Endothelial cell of umbilical vein (primary cell): ENCODE results near the gene PRSS33. TPM values are rescaled to one million over a fixed set of nuclear protein-coding genes. Genes with fewer than 3 reads are reported as not detected.

Experiments
- BruUV-seq: library from RNA; stranded (reverse); fragments of 400-500 nt; replicated peaks from 2 replicates; lab custom pipeline; 2021; lab: Mats Ljungman, UMichigan
- CTCF ChIA-PET: fragments of 300-600, 350-600 bp; sonication (Branson Sonifier 250); formaldehyde crosslinking; loops from one replicate; lab custom pipeline; 2021; ENCODE audit warnings: antibody characterized with exemption, inconsistent platforms; lab: Charles Lee
- POLR2A ChIA-PET: fragments of 300-600, 350-600 bp; sonication (Branson Sonifier 250); formaldehyde crosslinking; loops from one replicate; lab custom pipeline; 2021; ENCODE audit warnings: antibody characterized with exemption, inconsistent platforms; lab: Charles Lee
- DNase-seq: peaks from one replicate; pipeline ENCODE4 v3.0.0-alpha.2; 2011; ENCODE audit warnings: low read depth, low spot score
- FAIRE-seq: peaks from 2 replicates; lab custom pipeline; 2011; peaks lifted over from hg19 to GRCh38; lab: Jason Lieb, UNC
- H2AFZ ChIP-seq: 2 replicates; pipeline ENCODE4 v1.6.0; 2012; ENCODE audit warnings: low read depth, low read length, control low read depth, inconsistent platforms
- H3K27ac ChIP-seq: 2 replicates; pipeline ENCODE4 v1.5.1; 2011; ENCODE audit warnings: low read depth, mild to moderate bottlenecking, control low read depth, low read length, moderate library complexity; ENCODE audit not compliant: insufficient read depth
- H3K27me3 ChIP-seq, 2 experiments: 2 replicates each; pipeline versions ENCODE4 v1.6.0 to v1.6.1; 2011; ENCODE audit warnings: low read length in 2 of 2, mixed read lengths in 1 of 2; ENCODE audit not compliant: control insufficient read depth in 2 of 2, insufficient read depth in 2 of 2
- H3K36me3 ChIP-seq, 2 experiments: 2 replicates in 1 of 2; 3 replicates in 1 of 2; pipeline ENCODE4 v1.5.1; 2011; ENCODE audit warnings: low read length in 2 of 2, mild to moderate bottlenecking in 1 of 2, moderate library complexity in 1 of 2; ENCODE audit not compliant: control insufficient read depth in 2 of 2, insufficient read depth in 2 of 2; ENCODE audit errors: extremely low read depth in 1 of 2
- H3K4me1 ChIP-seq: 3 replicates; pipeline ENCODE4 v1.5.1; 2011; ENCODE audit warnings: mild to moderate bottlenecking, low read length; ENCODE audit not compliant: control insufficient read depth, insufficient read depth; ENCODE audit errors: extremely low read depth
- H3K4me2 ChIP-seq: 2 replicates; pipeline ENCODE4 v1.6.1; 2011; ENCODE audit warnings: low read length, control low read depth, mixed read lengths; ENCODE audit not compliant: insufficient read depth
- H3K4me3 ChIP-seq, 3 experiments: fragments of 200-600 bp in 1 of 3; sonication (generic), shearing (Covaris generic) in 1 of 3; replicated peaks in 1 of 3; 2 replicates each; pipeline ENCODE4 v1.5.1; 2011 to 2016; ENCODE audit warnings: control low read depth in 3 of 3, low read length in 3 of 3, mild to moderate bottlenecking in 2 of 3, inconsistent platforms in 1 of 3, low read depth in 1 of 3, moderate library complexity in 1 of 3; ENCODE audit not compliant: insufficient read depth in 1 of 3
- H3K79me2 ChIP-seq: 2 replicates; pipeline ENCODE4 v1.6.0; 2012; ENCODE audit warnings: low read length, inconsistent platforms; ENCODE audit not compliant: control insufficient read depth, insufficient read depth
- H3K9ac ChIP-seq: replicated peaks from 2 replicates; pipeline ENCODE3; 2011; ENCODE audit warnings: low read length, control low read depth; ENCODE audit not compliant: insufficient read depth; ENCODE audit errors: extremely low read depth
- H3K9me1 ChIP-seq: replicated peaks from 3 replicates; pipeline ENCODE4 v1.6.0; 2011; ENCODE audit warnings: mild to moderate bottlenecking, low read length; ENCODE audit not compliant: control insufficient read depth, insufficient read depth; ENCODE audit errors: extremely low read depth
- H3K9me3 ChIP-seq: replicated peaks from 2 replicates; pipeline ENCODE4 v1.5.1; 2012; ENCODE audit warnings: low read length, inconsistent platforms; ENCODE audit not compliant: control insufficient read depth, insufficient read depth
- H4K20me1 ChIP-seq: replicated peaks from 2 replicates; pipeline ENCODE3; 2011; ENCODE audit warnings: mild to moderate bottlenecking, low read length; ENCODE audit not compliant: control insufficient read depth, insufficient read depth; ENCODE audit errors: extremely low read depth
- CTCF ChIP-seq, 2 donors: IDR thresholded peaks; 1 replicate in 1 of 2; 2 replicates in 1 of 2; pipeline ENCODE4 v1.5.1; 2011; ENCODE audit warnings: low read length in 2 of 2, mild to moderate bottlenecking in 2 of 2, moderate library complexity in 2 of 2, control low read depth in 1 of 2, inconsistent platforms in 1 of 2, low read depth in 1 of 2; ENCODE audit not compliant: insufficient read depth in 1 of 2; ENCODE audit errors: extremely low read depth in 1 of 2
- EZH2 ChIP-seq: IDR thresholded peaks from 2 replicates; pipeline ENCODE4 v1.6.1; 2012; ENCODE audit warnings: borderline replicate concordance, low read depth, mild to moderate bottlenecking, moderate library complexity, low read length, inconsistent platforms; ENCODE audit not compliant: severe bottlenecking
- FOS ChIP-seq: IDR thresholded peaks from 2 replicates; pipeline ENCODE4 v1.6.1; 2011; ENCODE audit warnings: mild to moderate bottlenecking, low read length, moderate library complexity, borderline replicate concordance; ENCODE audit not compliant: insufficient read depth
- GATA2 ChIP-seq: IDR thresholded peaks from 2 replicates; pipeline ENCODE4 v1.7.0; 2011; ENCODE audit warnings: low read depth, mild to moderate bottlenecking, moderate library complexity, mixed read lengths, low read length; ENCODE audit not compliant: insufficient read length, insufficient read depth
- JUN ChIP-seq: IDR thresholded peaks from 2 replicates; pipeline ENCODE4 v1.6.1; 2011; ENCODE audit warnings: borderline replicate concordance, low read depth; ENCODE audit not compliant: insufficient read length, insufficient read depth
- MYC ChIP-seq: IDR thresholded peaks from one replicate; pipeline ENCODE4 v1.6.1; 2011; ENCODE audit warnings: mild to moderate bottlenecking, low read depth, low read length
- POLR2A ChIP-seq: IDR thresholded peaks from 2 replicates; pipeline ENCODE4 v1.6.1; 2012; ENCODE audit warnings: low read depth, mild to moderate bottlenecking, control low read depth, low read length
- POLR2AphosphoS5 ChIP-seq: IDR thresholded peaks from 2 replicates; pipeline ENCODE4 v1.6.1; 2012; ENCODE audit warnings: low read depth, mild to moderate bottlenecking, control low read depth, low read length, moderate library complexity; ENCODE audit not compliant: insufficient read depth
- dilution Hi-C: fragments of 300-500 bp; cut with MboI; formaldehyde crosslinking; loops from one replicate; pipeline ENCODE4 v1.15.0; 2019; ENCODE audit warnings: low sequenced_read_pairs; ENCODE audit not compliant: extremely low pct_ligation_motif_present
- intact Hi-C: fragments of 100-400 bp; cut with micrococcal nuclease; formaldehyde crosslinking; loops from one replicate; pipeline ENCODE4 v1.10.0; 2022
- polyA plus RNA-seq, 4 experiments: library from polyadenylated mRNA; depleted of rRNA in 3 of 4; stranded (reverse) in 3 of 4; unstranded in 1 of 4; fragments of >200 nt; gene quantifications; 2 replicates each; pipeline versions ENCODE4 v1.2.1 to v1.2.3, GENCODE V29; 2011 to 2012; ENCODE audit warnings: missing spikeins in 1 of 4
- total RNA-seq: library from RNA; stranded (reverse); gene quantifications from 2 replicates; pipeline ENCODE4 v1.2.3, GENCODE V29; 2021
- TF ChIP-seq, protein P1 (sequence below): IDR thresholded peaks from 2 replicates; pipeline ENCODE4 v1.6.1; 2011; ENCODE audit not compliant: insufficient read depth, insufficient read length

Gene PRSS33
- total and polyA plus RNA-seq, 2 donors (not counting 3 experiments of a cell fraction or from before 2014, with no cell fraction given), result not detected

GRCh38 chr16:2808181-2808580, 20.8 kb upstream of the PRSS33 start:
- H3K27me3 ChIP-seq, result peaks cover 5 to 16% of the 10 kb centered on the region in 2 experiments

More at GRCh38 chr16:2808181-2808580, 20.8 kb upstream of the PRSS33 start:
- TF ChIP-seq FOS (no peak), EZH2 (no peak), JUN (no peak), GATA2 (no peak), POLR2A (no peak), MYC (no peak), CTCF (IDR thresholded peaks at IDR 0.05; ENCODE audit: extremely low read depth in 1 of 2, insufficient read depth in 1 of 2, low read depth in 1 of 2, low read length in 2 of 2) (no peak), POLR2AphosphoS5 (no peak)
- TF ChIP-seq, protein P1, sequence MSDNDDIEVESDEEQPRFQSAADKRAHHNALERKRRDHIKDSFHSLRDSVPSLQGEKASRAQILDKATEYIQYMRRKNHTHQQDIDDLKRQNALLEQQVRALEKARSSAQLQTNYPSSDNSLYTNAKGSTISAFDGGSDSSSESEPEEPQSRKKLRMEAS, result no peak
- BruUV-seq, result no TSS peak
- Histone ChIP-seq H3K36me3 (no peaks in the 10 kb centered on the region), H2AFZ (no peak overlapping the region), H3K27ac (no peak overlapping the region), H3K9me3 (no peaks in the 10 kb centered on the region), H3K9ac (no peak overlapping the region), H3K4me3 (no peak overlapping the region), H4K20me1 (no peaks in the 10 kb centered on the region), H3K4me2 (no peak overlapping the region), H3K9me1 (no peaks in the 10 kb centered on the region), H3K79me2 (no peaks in the 10 kb centered on the region), H3K4me1 (no peaks in the 10 kb centered on the region)
- CTCF ChIA-PET, result no interaction called here
- DNase-seq, result no peak
- intact Hi-C loops, result no loop called here
- dilution Hi-C loops, result no loop called here
- POLR2A ChIA-PET, result no interaction called here
- no peak for FAIRE-seq
